Thoracic aorta (tissue), 2 donors: ENCODE measurements around the gene SS18. TPM values are rescaled to one million over a fixed set of nuclear protein-coding genes. Genes with fewer than 3 reads are reported as not detected.

Experiments used
- ATAC-seq: fragments of 150-250 bp; one replicate; pipeline ENCODE4 v1.8.0; 2017; ENCODE audit warnings: low read depth; ENCODE audit not compliant: insufficient number of reproducible peaks, low FRiP score
- DNase-seq: peaks from one replicate; pipeline ENCODE4 v3.0.0-alpha.2; 2020; ENCODE audit warnings: low spot score
- H3K27ac ChIP-seq, 2 donors: fragments of 200-600 bp; sonication (generic); 1 replicate in 1 of 2; 2 replicates in 1 of 2; pipeline ENCODE4 v1.5.1; 2016; ENCODE audit warnings: mild to moderate bottlenecking in 2 of 2, moderate library complexity in 2 of 2
- H3K27me3 ChIP-seq: fragments of 200-600 bp; sonication (generic); replicated peaks from 2 replicates; pipeline ENCODE4 v1.6.0; 2016; ENCODE audit warnings: mild to moderate bottlenecking; ENCODE audit not compliant: insufficient read depth
- H3K36me3 ChIP-seq: fragments of 200-600 bp; sonication (generic); one replicate; pipeline ENCODE4 v1.5.1; 2016
- H3K4me1 ChIP-seq, 2 donors: fragments of 200-600 bp; sonication (generic); 1 replicate in 1 of 2; 2 replicates in 1 of 2; pipeline versions ENCODE4 v1.5.1 to v1.6.0; 2016; ENCODE audit warnings: low read depth in 2 of 2, mild to moderate bottlenecking in 1 of 2; ENCODE audit not compliant: control insufficient read depth in 1 of 2
- H3K4me3 ChIP-seq: fragments of 200-600 bp; sonication (generic); 2 replicates; pipeline ENCODE4 v1.5.1; 2016; ENCODE audit warnings: mild to moderate bottlenecking
- H3K9me3 ChIP-seq: fragments of 200-600 bp; sonication (generic); 2 replicates; pipeline ENCODE4 v1.5.1; 2016
- total RNA-seq, 2 donors: library from RNA; depleted of rRNA; stranded (reverse); fragments of >200 nt; gene quantifications; one replicate each; pipeline versions ENCODE4 v1.1.0 to v1.2.3, GENCODE V29; 2016
- TF ChIP-seq, protein P1 (sequence below): fragments of 200-600 bp; sonication (generic); IDR thresholded peaks from one replicate; pipeline ENCODE4 v1.5.1; 2019; ENCODE audit warnings: antibody characterized with exemption

SS18 gene
- total RNA-seq, 2 donors from 2014 or later, result 85.0 to 118 TPM

GRCh38 chr18:26005950-26006349, 84.5 kb downstream of the SS18 start:
- ATAC-seq (no peak), DNase-seq (no peak)
- H3K27ac ChIP-seq, result no peak overlapping the region
- H3K9me3 ChIP-seq, result no peaks in the 10 kb centered on the region
- H3K4me1 ChIP-seq, result no peaks in the 10 kb centered on the region
- H3K36me3 ChIP-seq, result no peaks in the 10 kb centered on the region
- no peaks in the 10 kb centered on the region for H3K27me3 ChIP-seq
- no peak overlapping the region for H3K4me3 ChIP-seq
- TF ChIP-seq, protein P1, sequence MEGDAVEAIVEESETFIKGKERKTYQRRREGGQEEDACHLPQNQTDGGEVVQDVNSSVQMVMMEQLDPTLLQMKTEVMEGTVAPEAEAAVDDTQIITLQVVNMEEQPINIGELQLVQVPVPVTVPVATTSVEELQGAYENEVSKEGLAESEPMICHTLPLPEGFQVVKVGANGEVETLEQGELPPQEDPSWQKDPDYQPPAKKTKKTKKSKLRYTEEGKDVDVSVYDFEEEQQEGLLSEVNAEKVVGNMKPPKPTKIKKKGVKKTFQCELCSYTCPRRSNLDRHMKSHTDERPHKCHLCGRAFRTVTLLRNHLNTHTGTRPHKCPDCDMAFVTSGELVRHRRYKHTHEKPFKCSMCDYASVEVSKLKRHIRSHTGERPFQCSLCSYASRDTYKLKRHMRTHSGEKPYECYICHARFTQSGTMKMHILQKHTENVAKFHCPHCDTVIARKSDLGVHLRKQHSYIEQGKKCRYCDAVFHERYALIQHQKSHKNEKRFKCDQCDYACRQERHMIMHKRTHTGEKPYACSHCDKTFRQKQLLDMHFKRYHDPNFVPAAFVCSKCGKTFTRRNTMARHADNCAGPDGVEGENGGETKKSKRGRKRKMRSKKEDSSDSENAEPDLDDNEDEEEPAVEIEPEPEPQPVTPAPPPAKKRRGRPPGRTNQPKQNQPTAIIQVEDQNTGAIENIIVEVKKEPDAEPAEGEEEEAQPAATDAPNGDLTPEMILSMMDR, result no peak

DNA sequence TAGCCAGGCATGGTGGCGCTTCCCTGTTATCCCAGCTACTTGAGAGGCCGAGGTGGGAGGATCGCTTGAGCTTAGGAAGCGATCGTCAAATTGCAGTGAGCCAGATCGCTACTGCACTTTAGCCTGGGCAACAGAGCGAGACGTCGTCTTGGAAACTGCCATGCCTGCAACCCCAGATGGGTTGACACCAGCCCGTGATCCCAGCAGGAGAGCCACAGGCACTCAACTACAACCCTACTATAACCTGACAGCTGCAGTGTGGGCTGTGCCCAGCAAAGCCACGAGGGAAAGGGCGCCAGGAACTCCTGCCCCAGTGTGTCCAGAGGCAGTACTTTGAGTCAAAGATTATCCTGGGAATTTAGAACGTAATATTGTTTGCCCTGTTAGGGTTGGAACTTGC, 85.6 kb downstream of the SS18 start:
- no peaks in the 10 kb centered on the region for H3K9me3 ChIP-seq
- H3K4me1 ChIP-seq, result no peaks in the 10 kb centered on the region
- no peaks in the 10 kb centered on the region for H3K27me3 ChIP-seq
- H3K36me3 ChIP-seq, result no peaks in the 10 kb centered on the region
- TF ChIP-seq, protein P1, result no peak
- DNase-seq (no peak), ATAC-seq (no peak)
- H3K4me3 ChIP-seq, result no peak overlapping the region
- H3K27ac ChIP-seq, result no peak overlapping the region

DNA sequence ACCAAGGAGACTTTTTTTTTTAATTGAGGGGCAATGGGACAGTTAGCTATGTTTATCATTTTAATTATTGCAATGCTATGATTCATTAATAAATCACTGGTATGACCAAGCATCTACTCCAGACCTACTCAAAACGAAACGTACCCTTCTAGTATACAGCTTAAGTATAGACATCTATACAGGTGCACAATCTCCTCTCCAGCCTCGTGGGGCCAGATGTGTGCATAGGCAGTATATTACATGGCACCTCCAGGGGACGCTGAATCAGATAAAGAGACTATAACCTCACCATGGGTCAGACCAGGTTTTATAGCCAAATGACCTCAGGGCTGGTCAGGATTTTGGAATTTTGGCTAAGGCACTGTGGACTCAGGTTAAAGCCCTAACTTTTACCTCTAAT, 86.6 kb downstream of the SS18 start:
- Histone ChIP-seq H3K4me3 (no peak overlapping the region), H3K27me3 (no peaks in the 10 kb centered on the region), H3K4me1 (no peaks in the 10 kb centered on the region), H3K9me3 (no peaks in the 10 kb centered on the region), H3K27ac (no peak overlapping the region), H3K36me3 (no peaks in the 10 kb centered on the region)
- no peak for ATAC-seq
- TF ChIP-seq, protein P1, result no peak
- no peak for DNase-seq

DNA sequence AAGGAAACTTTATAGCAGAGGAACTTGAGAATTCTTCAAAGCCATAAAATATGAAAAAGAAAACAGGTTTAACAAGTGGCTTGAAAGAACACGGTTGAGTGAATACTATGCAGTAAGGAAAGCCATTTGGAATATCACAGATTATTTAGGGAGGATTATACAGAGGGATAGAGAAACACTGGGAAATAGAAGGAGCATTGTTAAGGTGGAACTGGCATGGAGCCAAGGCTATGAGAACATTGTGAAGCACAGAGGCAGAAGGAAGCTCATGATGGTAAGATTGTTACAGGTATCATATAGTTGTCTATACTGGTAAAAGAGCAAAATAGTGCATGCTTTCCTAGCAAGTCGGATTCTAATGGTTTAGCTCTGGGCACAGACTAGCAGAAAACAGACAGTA, 87.1 kb downstream of the SS18 start:
- DNase-seq (no peak), ATAC-seq (no peak)
- Histone ChIP-seq H3K4me1 (no peaks in the 10 kb centered on the region), H3K36me3 (no peaks in the 10 kb centered on the region), H3K9me3 (no peaks in the 10 kb centered on the region), H3K27me3 (no peaks in the 10 kb centered on the region), H3K27ac (no peak overlapping the region), H3K4me3 (no peak overlapping the region)
- TF ChIP-seq, protein P1, result no peak

GRCh38 chr18:26002375-26002910, 88.0 kb downstream of the SS18 start:
- Histone ChIP-seq H3K4me3 (no peak overlapping the region), H3K36me3 (no peaks in the 10 kb centered on the region), H3K4me1 (no peaks in the 10 kb centered on the region), H3K27me3 (no peaks in the 10 kb centered on the region), H3K27ac (no peak overlapping the region), H3K9me3 (no peaks in the 10 kb centered on the region)
- ATAC-seq (no peak), DNase-seq (no peak)
- TF ChIP-seq, protein P1, result no peak
